Transverse colon (tissue), 4 donors: Measurements from ENCODE around the gene NADK. TPM values are rescaled to one million over a fixed set of nuclear protein-coding genes. Genes with fewer than 3 reads are reported as not detected.
"Not testable (repeated sequence)": the region's sequence is repeated elsewhere in the genome, so short reads cannot be mapped to it uniquely, and the experiment has no call there.

ENCODE experiments used
- DNase-seq: peaks from one replicate; pipeline ENCODE4 v3.0.0-alpha.2; 2019
- H3K27ac ChIP-seq, 4 donors: fragments of 200-600 bp; sonication (generic); 2 replicates each; pipeline ENCODE4 v1.5.1; 2016 to 2018; ENCODE audit warnings: inconsistent platforms in 4 of 4
- H3K27me3 ChIP-seq: fragments of 200-600 bp; sonication (generic); 2 replicates; pipeline ENCODE4 v1.5.1; 2017; ENCODE audit warnings: inconsistent platforms
- H3K36me3 ChIP-seq, 4 donors: fragments of 200-600 bp; sonication (generic); 2 replicates each; pipeline ENCODE4 v1.5.1; 2017 to 2019; ENCODE audit warnings: inconsistent platforms in 4 of 4
- H3K4me1 ChIP-seq, 4 donors: fragments of 200-600 bp; sonication (generic); 2 replicates each; pipeline ENCODE4 v1.5.1; 2017 to 2020; ENCODE audit warnings: inconsistent platforms in 4 of 4
- H3K4me3 ChIP-seq, 4 donors: fragments of 200-600 bp; sonication (generic); 1 replicate in 1 of 4; 2 replicates in 3 of 4; pipeline versions ENCODE4 v1.5.1 to v1.6.1; 2017 to 2019; ENCODE audit warnings: inconsistent platforms in 4 of 4
- H3K9me3 ChIP-seq, 2 donors: fragments of 200-600 bp; sonication (generic); 2 replicates each; pipeline ENCODE4 v1.5.1; 2017 to 2019; ENCODE audit warnings: inconsistent platforms in 2 of 2
- EP300 ChIP-seq: sonication (generic); formaldehyde crosslinking; IDR thresholded peaks from one replicate; pipeline ENCODE4 v1.6.1; 2017; ENCODE audit warnings: antibody characterized with exemption, low read depth
- POLR2A ChIP-seq: fragments of 450-650 bp; IDR thresholded peaks from one replicate; pipeline ENCODE4 v1.6.1; 2016; ENCODE audit warnings: antibody characterized with exemption, mild to moderate bottlenecking, moderate library complexity
- POLR2AphosphoS5 ChIP-seq, 3 donors: sonication (generic); formaldehyde crosslinking; IDR thresholded peaks; one replicate each; pipeline ENCODE4 v1.6.1; 2016; ENCODE audit warnings: antibody characterized with exemption in 3 of 3
- WGBS, 2 donors: methylation state at CpG; one replicate each; pipeline ENCODE4 v1.1.5; 2018; ENCODE audit warnings: low coverage in 1 of 2; 5-methylcytosine and 5-hydroxymethylcytosine counted together
- in situ Hi-C, 4 donors: fragments of 200-750 bp; cut with MboI; loops; one replicate each; pipeline versions ENCODE4 v1.15.0 to v1.15.1; 2017; ENCODE audit warnings: low sequenced_read_pairs in 3 of 4, low pct_ligation_motif_present in 1 of 4, low pct_unique_long_range_greater_than_20kb in 1 of 4
- intact Hi-C: fragments of 100-400 bp; cut with DNase I; formaldehyde crosslinking; loops from one replicate; pipeline ENCODE4 v1.15.1; 2023; ENCODE audit warnings: low total_unique reads
- total RNA-seq, 4 donors: library from RNA; depleted of rRNA; stranded (reverse); fragments of >200 nt; gene quantifications; one replicate each; pipeline ENCODE4 v1.1.0, GENCODE V29; 2016
- TF ChIP-seq, protein P1 (sequence below), 5 experiments: fragments of 200-600 bp in 3 of 5; fragments of 450-650 bp in 2 of 5; sonication (generic) in 3 of 5; IDR thresholded peaks; 1 replicate in 2 of 5; 2 replicates in 3 of 5; pipeline ENCODE4 v1.5.1; 2016 to 2017; ENCODE audit warnings: antibody characterized with exemption in 5 of 5, inconsistent platforms in 3 of 5, mild to moderate bottlenecking in 2 of 5, moderate library complexity in 1 of 5

The NADK gene
- total RNA-seq, 4 donors from 2014 or later, result 129 to 191 (median 152) TPM

DNA sequence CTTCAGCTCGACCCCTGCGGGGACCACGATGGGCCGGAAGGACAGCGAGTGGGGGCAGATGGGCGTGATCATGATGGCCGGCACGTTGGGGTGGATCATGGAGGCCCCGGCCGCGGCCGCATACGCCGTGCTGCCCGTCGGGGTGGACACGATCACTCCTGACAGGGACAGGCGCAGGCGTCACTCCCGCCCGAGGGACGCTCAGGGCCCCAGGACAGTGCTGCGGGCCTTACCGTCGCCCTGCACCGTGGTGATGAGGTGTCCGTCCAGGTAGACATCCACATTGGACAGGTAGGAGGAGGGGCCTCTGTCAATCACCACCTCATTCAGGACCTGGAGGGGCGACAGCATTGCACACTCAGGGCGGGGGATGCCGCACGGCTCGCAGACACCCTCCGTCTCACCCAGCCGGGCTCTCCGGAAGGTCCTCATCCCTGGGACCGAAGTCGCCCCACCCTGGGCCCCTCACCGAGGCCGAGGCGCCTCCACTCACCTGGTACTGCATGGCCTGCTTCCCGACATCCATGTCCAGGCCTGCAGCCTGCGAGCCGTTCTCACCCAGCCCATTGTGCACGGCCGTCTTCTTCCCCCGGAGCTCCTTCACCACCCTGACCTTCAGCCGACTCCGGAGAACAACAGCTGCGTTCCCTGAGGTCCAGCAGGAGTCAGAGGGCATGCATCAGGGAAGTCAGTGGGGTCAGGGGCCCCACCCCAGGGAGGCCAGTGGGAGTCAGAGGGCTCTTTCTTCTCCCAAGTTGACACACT is 24.0 kb downstream of the NADK start:
- peaks cover 0 to 32% (median 16%) of the 10 kb centered on the region in 4 donors for H3K36me3 ChIP-seq

DNA sequence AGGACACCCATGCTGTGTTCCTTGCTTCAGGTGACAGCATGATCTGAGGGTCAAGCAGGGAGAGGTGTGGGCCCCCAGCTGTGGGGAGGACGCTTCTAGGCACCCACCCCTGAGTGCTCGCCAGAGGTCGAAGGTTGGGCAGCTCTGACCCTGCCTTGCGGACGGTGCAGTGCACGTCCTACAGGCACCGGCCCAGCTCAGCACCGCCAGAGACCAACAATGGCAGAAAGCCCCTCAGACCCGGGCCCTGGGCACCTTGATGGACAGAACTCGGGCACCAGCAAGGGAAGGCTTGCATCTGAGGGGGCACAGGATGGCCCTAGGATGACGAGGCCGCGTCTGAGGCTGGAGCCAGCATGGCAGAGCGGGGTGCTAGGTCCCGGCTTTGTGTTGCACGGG is 24.7 kb downstream of the NADK start:
- H3K36me3 ChIP-seq, result peaks cover 0 to 32% (median 16%) of the 10 kb centered on the region in 4 donors
- peaks cover 5 to 11% (median 10%) of the 10 kb centered on the region in 4 donors for H3K4me1 ChIP-seq

More for the DNA sequence above, 24.0 kb downstream of the NADK start:
- no peak for DNase-seq
- in situ Hi-C loops, result loop anchor here in 1 of 4 donors (25.0 kb wide), 1 partner anchor 133 kb away; the partner anchor contains the start of gene GNB1
- no peaks in the 10 kb centered on the region for H3K27me3 ChIP-seq
- H3K27ac ChIP-seq, result no peak overlapping the region
- TF ChIP-seq POLR2A (no peak), EP300 (no peak), POLR2AphosphoS5 (IDR thresholded peaks at IDR 0.05) (no peak)
- TF ChIP-seq, protein P1, sequence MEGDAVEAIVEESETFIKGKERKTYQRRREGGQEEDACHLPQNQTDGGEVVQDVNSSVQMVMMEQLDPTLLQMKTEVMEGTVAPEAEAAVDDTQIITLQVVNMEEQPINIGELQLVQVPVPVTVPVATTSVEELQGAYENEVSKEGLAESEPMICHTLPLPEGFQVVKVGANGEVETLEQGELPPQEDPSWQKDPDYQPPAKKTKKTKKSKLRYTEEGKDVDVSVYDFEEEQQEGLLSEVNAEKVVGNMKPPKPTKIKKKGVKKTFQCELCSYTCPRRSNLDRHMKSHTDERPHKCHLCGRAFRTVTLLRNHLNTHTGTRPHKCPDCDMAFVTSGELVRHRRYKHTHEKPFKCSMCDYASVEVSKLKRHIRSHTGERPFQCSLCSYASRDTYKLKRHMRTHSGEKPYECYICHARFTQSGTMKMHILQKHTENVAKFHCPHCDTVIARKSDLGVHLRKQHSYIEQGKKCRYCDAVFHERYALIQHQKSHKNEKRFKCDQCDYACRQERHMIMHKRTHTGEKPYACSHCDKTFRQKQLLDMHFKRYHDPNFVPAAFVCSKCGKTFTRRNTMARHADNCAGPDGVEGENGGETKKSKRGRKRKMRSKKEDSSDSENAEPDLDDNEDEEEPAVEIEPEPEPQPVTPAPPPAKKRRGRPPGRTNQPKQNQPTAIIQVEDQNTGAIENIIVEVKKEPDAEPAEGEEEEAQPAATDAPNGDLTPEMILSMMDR (IDR thresholded peaks at IDR 0.05), result no peak
- H3K4me1 ChIP-seq, result peaks cover 7 to 17% (median 15%) of the 10 kb centered on the region in 4 donors
- WGBS, 2 donors, result 92% methylated on average over 48 of the region's 49 CpGs; no CpG with 5 or more reads in 1 of the 2 donors
- no peaks in the 10 kb centered on the region for H3K9me3 ChIP-seq
- intact Hi-C loops, result no loop called here
- H3K4me3 ChIP-seq, result no peak overlapping the region

DNA sequence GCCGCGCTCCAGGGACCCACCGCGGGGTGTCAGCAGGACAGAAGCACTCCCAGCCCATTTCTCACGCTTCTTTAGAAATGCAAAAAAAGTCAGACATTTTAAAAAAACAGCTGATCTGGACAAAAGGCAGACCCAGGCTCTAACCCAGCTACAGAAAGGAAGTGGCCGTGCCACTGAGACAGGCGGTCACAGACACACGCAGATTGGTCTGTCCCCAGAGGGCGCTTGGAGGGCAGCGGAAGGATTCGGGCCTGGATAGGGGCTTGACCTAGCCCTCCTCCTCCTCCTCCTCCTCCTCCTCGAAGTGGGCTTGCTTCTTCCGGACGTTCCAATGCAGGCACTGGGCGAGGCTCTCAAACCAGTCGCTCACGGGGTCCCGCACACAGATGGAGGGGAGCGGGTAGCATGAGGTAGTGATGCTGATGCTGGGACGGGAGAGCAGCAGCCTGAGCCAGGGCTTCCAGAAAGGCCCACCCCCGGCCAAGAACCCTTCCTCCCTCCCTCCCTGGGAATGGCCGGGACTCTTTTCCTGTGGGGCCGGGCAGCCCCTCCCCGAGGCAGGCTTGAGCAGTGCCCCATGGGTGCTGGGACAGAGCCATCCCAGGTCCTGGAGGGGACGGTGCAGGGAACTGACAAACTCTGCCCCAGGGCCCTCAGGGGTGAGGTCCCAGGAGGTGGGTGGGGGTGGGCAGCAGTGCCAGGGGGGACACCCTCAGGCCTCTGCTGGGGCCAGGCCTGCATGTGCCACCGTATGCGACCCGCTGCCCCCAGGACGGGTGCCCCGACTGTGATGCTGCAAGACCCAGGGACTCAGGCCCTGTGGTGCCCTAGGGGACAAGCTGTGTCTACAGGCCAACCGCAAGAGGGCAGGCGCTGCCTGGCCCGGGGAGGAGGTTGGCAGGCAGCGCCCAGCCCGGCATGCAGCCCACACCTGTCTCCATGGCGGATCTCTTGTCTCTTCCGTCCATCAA is 25.3 kb downstream of the NADK start:
- peaks cover 0 to 32% (median 16%) of the 10 kb centered on the region in 4 donors for H3K36me3 ChIP-seq
- in situ Hi-C loops (loop anchor here in 1 of 4 donors (25.0 kb wide), 1 partner anchor 134 kb away; the partner anchor contains the start of gene GNB1), intact Hi-C loops (no loop called here)
- H3K4me1 ChIP-seq, result peaks cover 2 to 4% (median 3%) of the 10 kb centered on the region in 4 donors
- 90 to 94% methylated on average over 5 to 36 of the region's 37 CpGs for WGBS, 2 donors
- H3K27ac ChIP-seq, result no peak overlapping the region
- H3K27me3 ChIP-seq, result no peaks in the 10 kb centered on the region
- no peak overlapping the region for H3K4me3 ChIP-seq
- DNase-seq, result no peak
- TF ChIP-seq, protein P1 (IDR thresholded peaks at IDR 0.05), result no peak
- TF ChIP-seq POLR2A (no peak), POLR2AphosphoS5 (IDR thresholded peaks at IDR 0.05) (no peak), EP300 (no peak)
- H3K9me3 ChIP-seq, result no peaks in the 10 kb centered on the region

More for the DNA sequence above, 24.7 kb downstream of the NADK start:
- H3K27ac ChIP-seq, result no peak overlapping the region
- intact Hi-C loops, result no loop called here
- H3K4me3 ChIP-seq, result no peak overlapping the region
- TF ChIP-seq, protein P1 (IDR thresholded peaks at IDR 0.05), result no peak
- TF ChIP-seq EP300 (no peak), POLR2AphosphoS5 (IDR thresholded peaks at IDR 0.05) (no peak), POLR2A (no peak)
- no peaks in the 10 kb centered on the region for H3K9me3 ChIP-seq
- in situ Hi-C loops, result loop anchor here in 1 of 4 donors (25.0 kb wide), 1 partner anchor 134 kb away; the partner anchor contains the start of gene GNB1
- WGBS, 2 donors, result 95% methylated on average over 10 of the region's 16 CpGs; no CpG with 5 or more reads in 1 of the 2 donors
- no peaks in the 10 kb centered on the region for H3K27me3 ChIP-seq
- no peak for DNase-seq

DNA sequence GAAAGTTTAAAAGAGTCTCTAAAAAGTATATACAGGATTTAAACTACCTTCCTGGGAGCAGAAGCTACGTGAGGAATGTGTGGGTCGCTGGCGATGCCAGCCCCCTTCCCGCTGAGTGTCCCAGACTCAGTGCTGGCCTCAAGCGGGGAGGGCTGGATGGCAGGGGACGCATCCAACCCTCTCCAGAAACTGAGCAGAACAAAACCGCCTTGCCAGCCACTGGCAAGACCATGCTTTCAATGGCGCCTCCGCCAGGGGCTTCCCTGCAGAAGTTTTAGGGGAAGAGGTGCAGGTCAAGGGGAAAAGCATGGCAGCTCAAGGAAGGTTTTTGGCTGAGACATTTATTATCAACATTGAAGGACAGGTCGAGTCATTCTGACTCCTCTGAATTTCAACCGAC is 26.1 kb downstream of the NADK start:
- Histone ChIP-seq H3K36me3 (peaks cover 0 to 32% (median 16%) of the 10 kb centered on the region in 4 donors), H3K9me3 (no peaks in the 10 kb centered on the region), H3K27ac (no peak overlapping the region), H3K4me3 (no peak overlapping the region), H3K27me3 (no peaks in the 10 kb centered on the region), H3K4me1 (no peaks in the 10 kb centered on the region)
- intact Hi-C loops (no loop called here), in situ Hi-C loops (loop anchor here in 1 of 4 donors (25.0 kb wide), 1 partner anchor 135 kb away; the partner anchor contains the start of gene GNB1)
- 85 to 86% methylated on average over 2 to 11 of the region's 11 CpGs for WGBS, 2 donors
- TF ChIP-seq, protein P1 (IDR thresholded peaks at IDR 0.05), result no peak
- no peak for TF ChIP-seq POLR2A
- no peak for TF ChIP-seq POLR2AphosphoS5 (IDR thresholded peaks at IDR 0.05)
- TF ChIP-seq EP300, result no peak
- DNase-seq, result no peak

DNA sequence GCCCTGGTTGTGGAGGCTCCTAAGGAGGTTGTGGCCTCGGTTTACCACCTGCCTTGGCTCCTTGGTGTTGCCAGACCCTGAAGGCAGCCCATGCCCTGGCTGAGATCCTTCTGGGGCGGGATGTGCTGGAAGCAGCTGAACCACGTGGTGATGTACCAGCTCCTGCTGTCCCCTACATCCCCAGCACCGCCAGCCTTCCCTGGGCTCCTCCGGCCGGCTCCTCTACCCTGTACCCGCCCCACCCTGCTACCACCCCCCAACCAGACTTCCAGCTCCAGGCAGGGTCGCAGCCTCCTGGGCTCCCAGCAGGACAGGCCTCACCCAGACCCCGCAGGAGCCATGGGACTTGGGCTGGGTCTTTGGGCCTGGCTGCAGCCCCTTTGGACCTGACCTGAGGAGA is 28.3 kb downstream of the NADK start:
- in situ Hi-C loops, result loop anchor here in 1 of 4 donors (25.0 kb wide), 1 partner anchor 137 kb away; the partner anchor contains the start of gene GNB1
- H3K4me3 ChIP-seq, H3K4me1 ChIP-seq, H3K9me3 ChIP-seq, H3K27me3 ChIP-seq, intact Hi-C loops, H3K27ac ChIP-seq, DNase-seq: not testable (repeated sequence)
- WGBS, 2 donors, result 80% methylated on average over 2 of the region's 9 CpGs; no CpG with 5 or more reads in 1 of the 2 donors
- H3K36me3 ChIP-seq, result peaks cover 0 to 20% (median 12%) of the 10 kb centered on the region in 4 donors
